ENCODE measurements around the gene CALM3. TPM values are rescaled to one million over a fixed set of nuclear protein-coding genes. Genes with fewer than 3 reads are reported as not detected.
"Not testable (repeated sequence)": the region's sequence is repeated elsewhere in the genome, so short reads cannot be mapped to it uniquely, and the experiment has no call there.

The CALM3 gene
- total and polyA plus RNA-seq, 4 donors = 197 to 240 (median 224) TPM

DNA sequence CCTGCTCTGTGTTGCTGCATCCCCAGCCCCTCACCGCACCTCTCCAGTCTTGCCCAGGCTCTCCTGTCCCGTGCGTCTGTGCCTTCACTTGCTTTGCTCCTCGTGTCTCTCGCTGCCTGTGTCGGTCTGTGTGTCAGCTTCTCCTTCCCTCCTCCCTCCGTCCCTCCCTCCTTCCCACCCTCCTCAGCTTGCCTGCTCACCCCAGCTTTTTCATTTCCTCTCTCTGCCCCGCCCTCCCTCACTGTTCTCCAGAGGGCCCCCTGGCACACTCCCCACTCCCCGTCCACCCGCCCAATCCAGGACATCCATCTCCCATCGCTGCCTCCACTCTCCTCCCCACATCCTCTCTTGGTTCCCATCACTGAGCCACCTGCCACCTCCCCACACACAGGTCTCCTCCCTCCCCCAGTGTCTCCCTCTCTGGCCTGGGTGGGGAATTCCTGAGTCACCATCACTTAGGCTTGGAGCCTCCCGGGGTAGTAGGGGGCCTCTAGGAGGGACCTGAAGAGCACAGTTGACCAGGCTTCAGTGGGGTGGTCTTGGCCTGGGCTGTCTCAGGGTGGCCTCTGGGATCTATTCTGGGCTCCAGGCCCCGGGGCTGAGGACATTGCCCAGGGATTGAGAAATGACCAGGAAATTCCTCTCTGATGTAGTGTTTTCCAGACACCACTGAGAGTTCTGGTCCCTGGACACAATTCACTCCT is 24.0 kb downstream of the CALM3 start, which contains the start of gene PTGIR:
Gene PTGIR (minus strand): TSS at position 132 of the 704 bp plus-strand sequence. CDS start 864 bp downstream, outside the sequence.
- intact Hi-C loops (cut with DNase I) = no loop called here
- H3K4me1 ChIP-seq (ENCODE audit: control insufficient read depth in 1 of 2, insufficient read depth in 2 of 2, low read length in 2 of 2) = no peaks in the 10 kb centered on the region

GRCh38 chr19:46625731-46626130 is 24.6 kb downstream of the CALM3 start:
- Histone ChIP-seq H3K36me3 (ENCODE audit: control insufficient read depth in 1 of 2, insufficient read depth in 2 of 2, low read length in 1 of 2) (no peaks in the 10 kb centered on the region), H3K27ac (ENCODE audit: low read depth in 1 of 2, low read length in 2 of 2) (peak overlapping the region; percentile 58 to 98), H3K4me1 (ENCODE audit: control insufficient read depth in 1 of 2, insufficient read depth in 2 of 2, low read length in 2 of 2) (no peaks in the 10 kb centered on the region), H3K4me3 (ENCODE audit: low read length in 2 of 2) (no peak overlapping the region), H3K27me3 (ENCODE audit: control insufficient read depth in 1 of 2, insufficient read depth in 2 of 2, low read length in 1 of 2) (no peaks in the 10 kb centered on the region), H3K9me3 (ENCODE audit: control insufficient read depth, low read length) (no peaks in the 10 kb centered on the region)
- 29 to 30% methylated on average over 12 of the region's 12 CpGs for WGBS, 2 donors
- peak; percentile 0 for ATAC-seq (ENCODE audit: low FRiP score)
- DNase-seq = no peak
- intact Hi-C loops (cut with DNase I) = no loop called here

More for the DNA sequence above, 24.0 kb downstream of the CALM3 start, which contains the start of gene PTGIR:
- H3K27me3 ChIP-seq (ENCODE audit: control insufficient read depth in 1 of 2, insufficient read depth in 2 of 2, low read length in 1 of 2) = no peaks in the 10 kb centered on the region
- peak within 1 kb of the TSS; percentile 24 to 37 for H3K4me3 ChIP-seq (ENCODE audit: low read length in 2 of 2)
- WGBS, 2 donors = 1 to 2% methylated on average over 13 of the region's 13 CpGs
- H3K9me3 ChIP-seq (ENCODE audit: control insufficient read depth, low read length) = no peaks in the 10 kb centered on the region
- H3K27ac ChIP-seq (ENCODE audit: low read depth in 1 of 2, low read length in 2 of 2) = peak within 1 kb of the TSS; percentile 62 to 98
- ATAC-seq (ENCODE audit: low FRiP score) (peak; percentile 79), DNase-seq (peak; percentile 93)
- H3K36me3 ChIP-seq (ENCODE audit: control insufficient read depth in 1 of 2, insufficient read depth in 2 of 2, low read length in 1 of 2) = no peaks in the 10 kb centered on the region

DNA sequence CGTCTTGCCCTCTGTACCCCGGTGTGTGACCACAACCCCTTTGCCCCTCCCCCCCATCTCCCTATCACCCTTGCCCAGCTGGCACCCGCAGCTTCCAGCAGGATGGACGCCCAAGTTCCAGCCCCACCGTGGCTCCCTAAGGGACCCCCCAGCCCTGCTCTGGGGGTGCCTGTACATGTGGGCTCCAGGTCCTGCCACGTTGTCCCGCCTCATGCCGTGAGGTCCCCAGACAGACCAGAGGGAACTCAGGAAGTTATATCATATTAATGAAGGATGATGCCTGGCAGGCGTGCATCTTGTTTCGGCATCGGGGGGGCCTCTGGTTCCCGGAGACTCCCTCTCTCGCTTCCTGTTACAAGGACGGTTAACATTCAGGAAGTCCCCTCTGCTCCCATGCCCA is 25.3 kb downstream of the CALM3 start:
- intact Hi-C loops (cut with DNase I) = no loop called here
- ATAC-seq (ENCODE audit: low FRiP score) = no peak
- Histone ChIP-seq H3K9me3 (ENCODE audit: control insufficient read depth, low read length) (no peaks in the 10 kb centered on the region), H3K4me1 (ENCODE audit: control insufficient read depth in 1 of 2, insufficient read depth in 2 of 2, low read length in 2 of 2) (no peaks in the 10 kb centered on the region), H3K36me3 (ENCODE audit: control insufficient read depth in 1 of 2, insufficient read depth in 2 of 2, low read length in 1 of 2) (no peaks in the 10 kb centered on the region), H3K4me3 (ENCODE audit: low read length in 2 of 2) (no peak overlapping the region), H3K27me3 (ENCODE audit: control insufficient read depth in 1 of 2, insufficient read depth in 2 of 2, low read length in 1 of 2) (no peaks in the 10 kb centered on the region), H3K27ac (ENCODE audit: low read depth in 1 of 2, low read length in 2 of 2) (peak overlapping the region; percentile 58 to 98)
- DNase-seq = peak in 1 of 2 donors; percentile 65
- WGBS, 2 donors = 67 to 72% methylated on average over 14 of the region's 14 CpGs

- H3K4me3 ChIP-seq (ENCODE audit: low read length in 2 of 2); intact Hi-C loops (cut with DNase I); H3K27me3 ChIP-seq (ENCODE audit: control insufficient read depth in 1 of 2, insufficient read depth in 2 of 2, low read length in 1 of 2); DNase-seq; H3K27ac ChIP-seq (ENCODE audit: low read depth in 1 of 2, low read length in 2 of 2); H3K36me3 ChIP-seq (ENCODE audit: control insufficient read depth in 1 of 2, insufficient read depth in 2 of 2, low read length in 1 of 2); H3K4me1 ChIP-seq (ENCODE audit: control insufficient read depth in 1 of 2, insufficient read depth in 2 of 2, low read length in 2 of 2); H3K9me3 ChIP-seq (ENCODE audit: control insufficient read depth, low read length); ATAC-seq (ENCODE audit: low FRiP score): not testable (repeated sequence)
- WGBS, 2 donors = 97% methylated on average over 7 of the region's 7 CpGs
These were observed 27.8 kb downstream of the CALM3 start for GRCh38 chr19:46628970-46629369.

GRCh38 chr19:46629546-46630025 is 28.5 kb downstream of the CALM3 start:
- no peak for ATAC-seq (ENCODE audit: low FRiP score)
- Histone ChIP-seq H3K36me3 (ENCODE audit: control insufficient read depth in 1 of 2, insufficient read depth in 2 of 2, low read length in 1 of 2) (no peaks in the 10 kb centered on the region), H3K4me3 (ENCODE audit: low read length in 2 of 2) (no peak overlapping the region), H3K27ac (ENCODE audit: low read depth in 1 of 2, low read length in 2 of 2) (peak overlapping the region in 1 of 2 donors; percentile 9), H3K4me1 (ENCODE audit: control insufficient read depth in 1 of 2, insufficient read depth in 2 of 2, low read length in 2 of 2) (no peaks in the 10 kb centered on the region), H3K27me3 (ENCODE audit: control insufficient read depth in 1 of 2, insufficient read depth in 2 of 2, low read length in 1 of 2) (no peaks in the 10 kb centered on the region), H3K9me3 (ENCODE audit: control insufficient read depth, low read length) (no peaks in the 10 kb centered on the region)
- 40 to 41% methylated on average over 15 of the region's 15 CpGs for WGBS, 2 donors
- intact Hi-C loops (cut with DNase I) = no loop called here
- peak in 1 of 2 donors; percentile 79 for DNase-seq

DNA sequence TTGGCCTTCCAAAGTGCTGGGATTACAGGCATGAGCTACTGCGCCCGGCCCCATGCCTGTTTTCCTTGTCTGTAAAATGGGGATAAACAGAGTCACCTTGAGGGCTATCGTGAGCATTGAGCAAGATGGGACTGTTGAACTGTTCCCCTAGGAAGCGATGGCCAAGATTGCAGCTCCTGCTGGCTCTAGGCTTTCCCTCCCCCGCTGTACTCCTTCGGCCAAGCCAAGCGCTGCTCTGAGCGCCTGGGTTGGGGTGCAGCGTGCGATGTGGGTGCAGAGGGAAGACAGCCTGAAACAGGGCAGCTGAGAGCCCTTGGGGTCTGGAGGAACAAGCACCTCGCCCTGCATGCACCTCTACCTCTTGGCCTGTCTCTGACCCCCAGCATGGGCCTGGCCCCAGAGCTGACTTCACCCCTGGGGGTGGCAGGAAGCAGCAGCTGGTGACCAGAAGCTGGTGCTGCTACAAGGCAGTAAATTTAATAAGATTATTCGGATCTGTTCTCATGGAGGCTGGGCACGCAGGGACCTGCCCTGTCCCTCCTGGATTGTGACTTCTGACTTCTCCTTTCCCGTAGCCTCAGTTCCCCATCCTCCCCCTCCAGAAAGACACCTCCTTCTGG is 29.6 kb downstream of the CALM3 start:
- Histone ChIP-seq H3K9me3 (ENCODE audit: control insufficient read depth, low read length) (no peaks in the 10 kb centered on the region), H3K4me1 (ENCODE audit: control insufficient read depth in 1 of 2, insufficient read depth in 2 of 2, low read length in 2 of 2) (no peaks in the 10 kb centered on the region), H3K36me3 (ENCODE audit: control insufficient read depth in 1 of 2, insufficient read depth in 2 of 2, low read length in 1 of 2) (no peaks in the 10 kb centered on the region), H3K27me3 (ENCODE audit: control insufficient read depth in 1 of 2, insufficient read depth in 2 of 2, low read length in 1 of 2) (no peaks in the 10 kb centered on the region), H3K4me3 (ENCODE audit: low read length in 2 of 2) (no peak overlapping the region), H3K27ac (ENCODE audit: low read depth in 1 of 2, low read length in 2 of 2) (no peak overlapping the region)
- intact Hi-C loops (cut with DNase I) = no loop called here
- no peak for DNase-seq
- no peak for ATAC-seq (ENCODE audit: low FRiP score)
- 84 to 86% methylated on average over 14 of the region's 14 CpGs for WGBS, 2 donors

DNA sequence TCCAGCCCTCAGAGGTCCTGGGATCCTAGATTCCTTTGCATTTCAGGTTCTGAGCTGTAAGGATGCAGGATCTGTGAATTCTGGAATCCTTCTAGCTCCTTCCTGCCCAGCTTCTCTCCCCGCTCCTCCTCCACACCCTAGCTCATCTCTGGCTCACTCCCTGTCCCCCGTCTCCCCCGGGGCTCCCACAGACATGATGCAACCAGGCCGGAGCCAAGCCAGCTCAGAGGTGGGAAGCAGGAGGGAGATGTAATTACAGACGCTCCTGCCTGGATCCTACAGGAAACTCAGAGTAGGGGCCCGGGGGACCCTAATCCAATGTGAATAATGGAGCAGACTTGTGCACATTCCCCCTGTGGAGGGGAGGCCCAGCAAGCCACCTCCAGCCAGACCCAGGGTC is 30.4 kb downstream of the CALM3 start:
- Histone ChIP-seq H3K27ac (ENCODE audit: low read depth in 1 of 2, low read length in 2 of 2) (no peak overlapping the region), H3K36me3 (ENCODE audit: control insufficient read depth in 1 of 2, insufficient read depth in 2 of 2, low read length in 1 of 2) (no peaks in the 10 kb centered on the region), H3K9me3 (ENCODE audit: control insufficient read depth, low read length) (no peaks in the 10 kb centered on the region), H3K4me1 (ENCODE audit: control insufficient read depth in 1 of 2, insufficient read depth in 2 of 2, low read length in 2 of 2) (no peaks in the 10 kb centered on the region), H3K4me3 (ENCODE audit: low read length in 2 of 2) (no peak overlapping the region), H3K27me3 (ENCODE audit: control insufficient read depth in 1 of 2, insufficient read depth in 2 of 2, low read length in 1 of 2) (no peaks in the 10 kb centered on the region)
- WGBS, 2 donors = 59 to 65% methylated on average over 6 of the region's 6 CpGs
- ATAC-seq (ENCODE audit: low FRiP score) (no peak), DNase-seq (no peak)
- intact Hi-C loops (cut with DNase I) = no loop called here

GRCh38 chr19:46633130-46633529 is 32.0 kb downstream of the CALM3 start:
- DNase-seq (no peak), ATAC-seq (ENCODE audit: low FRiP score) (no peak)
- no peak overlapping the region for H3K27ac ChIP-seq (ENCODE audit: low read depth in 1 of 2, low read length in 2 of 2)
- no peak overlapping the region for H3K4me3 ChIP-seq (ENCODE audit: low read length in 2 of 2)
- H3K4me1 ChIP-seq (ENCODE audit: control insufficient read depth in 1 of 2, insufficient read depth in 2 of 2, low read length in 2 of 2) = no peaks in the 10 kb centered on the region
- intact Hi-C loops (cut with DNase I) = no loop called here
- H3K9me3 ChIP-seq (ENCODE audit: control insufficient read depth, low read length) = no peaks in the 10 kb centered on the region
- no peaks in the 10 kb centered on the region for H3K27me3 ChIP-seq (ENCODE audit: control insufficient read depth in 1 of 2, insufficient read depth in 2 of 2, low read length in 1 of 2)
- 93 to 94% methylated on average over 3 of the region's 3 CpGs for WGBS, 2 donors
- H3K36me3 ChIP-seq (ENCODE audit: control insufficient read depth in 1 of 2, insufficient read depth in 2 of 2, low read length in 1 of 2) = no peaks in the 10 kb centered on the region
